ENCODE measurements around the gene CAND2.
"Not testable (repeated sequence)": the region's sequence is repeated elsewhere in the genome, so short reads cannot be mapped to it uniquely, and the experiment has no call there.

Gene CAND2

GRCh38 chr3:12845811-12846210, 49.3 kb downstream of the CAND2 start:
- FAIRE-seq, result no peak
- DNase-seq (ENCODE audit: insufficient read length, low spot score), result no peak
- TF ChIP-seq POLR2A (IDR thresholded peaks at IDR 0.05; ENCODE audit: low read depth, low read length), result no peak
- TF ChIP-seq POLR2AphosphoS5 (IDR thresholded peaks at IDR 0.05; ENCODE audit: low read depth, low read length), result no peak
- no peak for TF ChIP-seq PAX5 (IDR thresholded peaks at IDR 0.05; ENCODE audit: insufficient read depth, low read length, severe bottlenecking)
- TF ChIP-seq SPI1 (IDR thresholded peaks at IDR 0.05; ENCODE audit: low read depth, low read length), result no peak
- no peak for TF ChIP-seq POU2F2 (IDR thresholded peaks at IDR 0.05; ENCODE audit: low read depth, low read length)
- TF ChIP-seq TAF1 (IDR thresholded peaks at IDR 0.05; ENCODE audit: low read depth, low read length), result no peak

- DNase-seq (ENCODE audit: insufficient read length, low spot score) (no peak), FAIRE-seq (no peak)
- TF ChIP-seq POLR2AphosphoS5 (IDR thresholded peaks at IDR 0.05; ENCODE audit: low read depth, low read length) (no peak), PAX5 (IDR thresholded peaks at IDR 0.05; ENCODE audit: insufficient read depth, low read length, severe bottlenecking) (no peak), SPI1 (IDR thresholded peaks at IDR 0.05; ENCODE audit: low read depth, low read length) (no peak), TAF1 (IDR thresholded peaks at IDR 0.05; ENCODE audit: low read depth, low read length) (no peak), POU2F2 (IDR thresholded peaks at IDR 0.05; ENCODE audit: low read depth, low read length) (no peak), POLR2A (IDR thresholded peaks at IDR 0.05; ENCODE audit: low read depth, low read length) (no peak)
These were observed 55.7 kb downstream of the CAND2 start for GRCh38 chr3:12852201-12852600.

- not testable (repeated sequence) for DNase-seq (ENCODE audit: insufficient read length, low spot score); FAIRE-seq
These were observed 57.4 kb downstream of the CAND2 start for GRCh38 chr3:12853847-12854246.

- TF ChIP-seq SPI1 (IDR thresholded peaks at IDR 0.05; ENCODE audit: low read depth, low read length) (no peak), POLR2AphosphoS5 (IDR thresholded peaks at IDR 0.05; ENCODE audit: low read depth, low read length) (no peak), POLR2A (IDR thresholded peaks at IDR 0.05; ENCODE audit: low read depth, low read length) (no peak), TAF1 (IDR thresholded peaks at IDR 0.05; ENCODE audit: low read depth, low read length) (no peak), POU2F2 (IDR thresholded peaks at IDR 0.05; ENCODE audit: low read depth, low read length) (no peak), PAX5 (IDR thresholded peaks at IDR 0.05; ENCODE audit: insufficient read depth, low read length, severe bottlenecking) (no peak)
- no peak for FAIRE-seq
- DNase-seq (ENCODE audit: insufficient read length, low spot score), result no peak
These were observed 58.1 kb downstream of the CAND2 start for GRCh38 chr3:12854565-12854964.

GRCh38 chr3:12856626-12857025, 60.1 kb downstream of the CAND2 start:
- no peak for DNase-seq (ENCODE audit: insufficient read length, low spot score)
- TF ChIP-seq TAF1 (IDR thresholded peaks at IDR 0.05; ENCODE audit: low read depth, low read length) (no peak), POU2F2 (IDR thresholded peaks at IDR 0.05; ENCODE audit: low read depth, low read length) (no peak), PAX5 (IDR thresholded peaks at IDR 0.05; ENCODE audit: insufficient read depth, low read length, severe bottlenecking) (no peak), SPI1 (IDR thresholded peaks at IDR 0.05; ENCODE audit: low read depth, low read length) (no peak), POLR2AphosphoS5 (IDR thresholded peaks at IDR 0.05; ENCODE audit: low read depth, low read length) (no peak), POLR2A (IDR thresholded peaks at IDR 0.05; ENCODE audit: low read depth, low read length) (no peak)
- FAIRE-seq, result no peak

GRCh38 chr3:12859840-12860239, 63.4 kb downstream of the CAND2 start:
- FAIRE-seq (no peak), DNase-seq (ENCODE audit: insufficient read length, low spot score) (no peak)
- TF ChIP-seq POLR2A (IDR thresholded peaks at IDR 0.05; ENCODE audit: low read depth, low read length) (no peak), PAX5 (IDR thresholded peaks at IDR 0.05; ENCODE audit: insufficient read depth, low read length, severe bottlenecking) (no peak), SPI1 (IDR thresholded peaks at IDR 0.05; ENCODE audit: low read depth, low read length) (no peak), POLR2AphosphoS5 (IDR thresholded peaks at IDR 0.05; ENCODE audit: low read depth, low read length) (no peak), TAF1 (IDR thresholded peaks at IDR 0.05; ENCODE audit: low read depth, low read length) (no peak), POU2F2 (IDR thresholded peaks at IDR 0.05; ENCODE audit: low read depth, low read length) (no peak)

GRCh38 chr3:12861611-12862010, 65.1 kb downstream of the CAND2 start:
- TF ChIP-seq POLR2A (IDR thresholded peaks at IDR 0.05; ENCODE audit: low read depth, low read length) (no peak), SPI1 (IDR thresholded peaks at IDR 0.05; ENCODE audit: low read depth, low read length) (no peak), TAF1 (IDR thresholded peaks at IDR 0.05; ENCODE audit: low read depth, low read length) (no peak), POLR2AphosphoS5 (IDR thresholded peaks at IDR 0.05; ENCODE audit: low read depth, low read length) (no peak)
- DNase-seq (ENCODE audit: insufficient read length, low spot score) (no peak), FAIRE-seq (no peak)

GRCh38 chr3:12862387-12862786, 65.9 kb downstream of the CAND2 start:
- no peak for FAIRE-seq
- DNase-seq (ENCODE audit: insufficient read length, low spot score), result no peak
- no peak for TF ChIP-seq POLR2AphosphoS5 (IDR thresholded peaks at IDR 0.05; ENCODE audit: low read depth, low read length)
- no peak for TF ChIP-seq PAX5 (IDR thresholded peaks at IDR 0.05; ENCODE audit: insufficient read depth, low read length, severe bottlenecking)
- no peak for TF ChIP-seq SPI1 (IDR thresholded peaks at IDR 0.05; ENCODE audit: low read depth, low read length)
- no peak for TF ChIP-seq POU2F2 (IDR thresholded peaks at IDR 0.05; ENCODE audit: low read depth, low read length)
- no peak for TF ChIP-seq TAF1 (IDR thresholded peaks at IDR 0.05; ENCODE audit: low read depth, low read length)
- no peak for TF ChIP-seq POLR2A (IDR thresholded peaks at IDR 0.05; ENCODE audit: low read depth, low read length)

- FAIRE-seq (no peak), DNase-seq (ENCODE audit: insufficient read length, low spot score) (no peak)
- TF ChIP-seq POLR2A (IDR thresholded peaks at IDR 0.05; ENCODE audit: low read depth, low read length), result no peak
- TF ChIP-seq TAF1 (IDR thresholded peaks at IDR 0.05; ENCODE audit: low read depth, low read length), result no peak
- TF ChIP-seq PAX5 (IDR thresholded peaks at IDR 0.05; ENCODE audit: insufficient read depth, low read length, severe bottlenecking), result no peak
- no peak for TF ChIP-seq POU2F2 (IDR thresholded peaks at IDR 0.05; ENCODE audit: low read depth, low read length)
- no peak for TF ChIP-seq SPI1 (IDR thresholded peaks at IDR 0.05; ENCODE audit: low read depth, low read length)
- no peak for TF ChIP-seq POLR2AphosphoS5 (IDR thresholded peaks at IDR 0.05; ENCODE audit: low read depth, low read length)
These were observed 68.8 kb downstream of the CAND2 start for GRCh38 chr3:12865271-12865670.

- TF ChIP-seq POU2F2 (IDR thresholded peaks at IDR 0.05; ENCODE audit: low read depth, low read length) (no peak), POLR2AphosphoS5 (IDR thresholded peaks at IDR 0.05; ENCODE audit: low read depth, low read length) (no peak), SPI1 (IDR thresholded peaks at IDR 0.05; ENCODE audit: low read depth, low read length) (no peak), PAX5 (IDR thresholded peaks at IDR 0.05; ENCODE audit: insufficient read depth, low read length, severe bottlenecking) (no peak), POLR2A (IDR thresholded peaks at IDR 0.05; ENCODE audit: low read depth, low read length) (no peak), TAF1 (IDR thresholded peaks at IDR 0.05; ENCODE audit: low read depth, low read length) (no peak)
- DNase-seq (ENCODE audit: insufficient read length, low spot score) (no peak), FAIRE-seq (no peak)
These were observed 70.4 kb downstream of the CAND2 start for GRCh38 chr3:12866836-12867235.
